Measurements from ENCODE around the gene TNFAIP8L1.
"Not testable (repeated sequence)": the region's sequence is repeated elsewhere in the genome, so short reads cannot be mapped to it uniquely, and the experiment has no call there.

The TNFAIP8L1 gene

DNA sequence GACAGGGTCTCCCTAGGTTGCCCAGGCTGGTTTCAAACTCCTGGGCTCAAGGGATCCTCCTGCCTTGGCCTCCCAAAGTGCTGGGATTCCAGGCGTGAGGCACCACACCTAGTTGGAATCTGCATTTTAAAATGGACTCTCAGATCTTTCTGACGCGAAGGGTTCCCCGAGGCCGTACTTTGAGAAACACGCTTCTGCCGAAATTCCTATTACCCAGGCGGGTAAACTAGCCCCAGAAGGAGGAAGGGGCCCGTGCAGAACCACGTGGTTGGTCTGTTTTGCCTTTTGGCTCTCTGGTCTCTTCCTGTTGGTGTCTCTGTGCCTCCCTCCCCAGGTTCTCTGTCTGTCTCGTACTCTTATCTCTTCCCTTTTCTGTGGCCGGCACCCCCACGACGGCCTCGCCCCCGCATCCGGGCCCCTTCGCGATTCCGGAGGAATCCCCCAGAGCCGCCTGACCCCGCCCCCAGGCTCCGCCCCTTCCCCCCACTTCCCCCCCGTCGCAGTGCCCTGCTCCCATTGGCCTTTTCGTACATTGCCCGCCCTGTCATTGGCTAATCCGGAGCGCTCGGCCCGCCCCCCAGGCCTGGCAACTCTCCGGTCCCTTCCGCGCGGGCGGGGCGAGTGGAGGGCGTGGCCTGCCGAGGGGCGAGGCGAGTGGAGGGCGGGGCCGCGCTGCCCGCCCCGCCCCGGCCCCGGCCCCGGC, at the start of gene TNFAIP8L1:
TNFAIP8L1 (plus strand) TSS at position 689 of the 703 bp plus-strand sequence. CDS start 12,354 bp downstream, outside the sequence.
- peak; percentile 90 to 93 for DNase-seq

DNA sequence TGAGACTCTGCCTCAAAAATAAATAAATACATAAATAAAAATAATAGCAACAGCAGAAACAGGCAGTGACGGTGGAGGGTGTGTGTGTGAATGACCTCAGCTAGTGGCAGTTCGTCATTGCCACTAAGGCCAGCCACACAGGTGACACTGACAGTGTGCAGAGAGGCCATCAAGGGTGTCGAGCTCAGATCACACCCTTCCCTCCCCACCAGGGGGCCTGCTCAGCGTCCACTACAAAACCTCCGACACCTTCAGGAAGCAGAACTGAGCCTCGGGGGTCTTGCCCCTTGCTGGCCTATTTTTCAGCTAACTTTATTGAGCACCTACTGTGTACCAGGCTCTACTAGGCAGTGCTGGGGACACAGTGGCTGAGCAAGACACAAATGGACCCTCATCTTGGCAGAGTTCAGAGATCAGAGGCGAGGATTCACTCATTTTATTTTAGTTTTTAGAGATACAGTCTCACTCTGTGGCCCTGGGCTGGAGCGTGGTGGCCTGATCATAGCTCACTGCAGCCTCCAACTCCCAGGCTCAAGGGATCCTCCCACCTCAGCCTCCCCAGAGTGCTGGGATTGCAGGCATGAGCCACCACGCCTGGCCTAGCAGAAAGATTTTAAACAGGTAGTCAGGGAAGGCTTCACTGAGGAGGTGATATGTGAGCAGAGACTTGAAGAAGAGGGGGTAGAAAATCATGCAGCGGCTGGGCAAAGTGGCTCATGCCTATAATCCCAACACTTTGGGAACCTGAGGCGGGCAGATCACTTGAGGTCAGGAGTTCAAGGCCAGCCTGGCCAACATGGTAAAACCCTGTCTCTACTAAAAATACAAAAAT, 49.5 kb upstream of the TNFAIP8L1 start:
- peak; percentile 37 to 61 for DNase-seq

GRCh38 chr19:4590559-4590958, 48.8 kb upstream of the TNFAIP8L1 start:
- no peak for DNase-seq

DNA sequence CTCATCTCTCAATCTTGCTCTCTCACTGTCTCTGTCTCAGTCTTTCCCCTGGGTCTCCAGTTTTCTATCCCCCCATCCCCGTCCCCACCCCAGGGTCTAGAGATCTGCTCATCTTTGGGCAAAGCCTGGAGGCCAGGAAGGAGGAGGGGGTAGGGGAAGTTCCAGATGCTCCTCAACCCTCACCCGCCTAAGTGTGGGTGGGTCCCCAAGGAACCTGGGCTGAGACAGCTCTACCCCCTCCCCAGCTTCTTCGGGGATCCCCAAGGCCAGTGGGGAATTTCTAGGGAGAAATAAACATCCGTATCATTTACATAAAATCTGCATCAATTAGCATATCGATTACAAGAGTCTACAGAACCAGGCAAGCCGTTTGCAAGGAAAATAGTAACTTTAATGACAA, 48.0 kb upstream of the TNFAIP8L1 start:
- no peak for DNase-seq

DNA sequence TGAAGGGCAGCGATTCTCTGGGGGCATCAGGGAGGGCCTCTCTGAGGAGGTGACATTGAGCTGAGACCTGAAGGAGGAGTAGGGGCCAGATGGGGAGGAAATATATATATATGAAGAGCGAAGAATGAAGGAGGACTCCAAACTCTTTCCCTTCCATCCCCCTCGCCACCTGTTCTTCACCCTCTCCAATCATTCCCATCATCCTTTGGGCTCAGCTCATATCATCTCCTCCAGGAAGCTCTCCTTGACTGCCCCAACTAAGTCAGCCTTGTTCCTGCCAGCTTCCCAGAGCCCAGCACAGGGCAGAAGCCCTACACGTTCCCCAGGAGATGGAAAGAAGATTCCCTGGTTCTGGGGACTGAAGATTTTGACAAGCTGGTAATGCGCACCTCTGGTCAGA, 46.9 kb upstream of the TNFAIP8L1 start:
- no peak for DNase-seq

- no peak for DNase-seq
Observed at GRCh38 chr19:4593409-4593851, 45.9 kb upstream of the TNFAIP8L1 start.

GRCh38 chr19:4594201-4594600, 45.1 kb upstream of the TNFAIP8L1 start:
- DNase-seq = no peak

GRCh38 chr19:4595158-4595557, 44.2 kb upstream of the TNFAIP8L1 start:
- DNase-seq = not testable (repeated sequence)

DNA sequence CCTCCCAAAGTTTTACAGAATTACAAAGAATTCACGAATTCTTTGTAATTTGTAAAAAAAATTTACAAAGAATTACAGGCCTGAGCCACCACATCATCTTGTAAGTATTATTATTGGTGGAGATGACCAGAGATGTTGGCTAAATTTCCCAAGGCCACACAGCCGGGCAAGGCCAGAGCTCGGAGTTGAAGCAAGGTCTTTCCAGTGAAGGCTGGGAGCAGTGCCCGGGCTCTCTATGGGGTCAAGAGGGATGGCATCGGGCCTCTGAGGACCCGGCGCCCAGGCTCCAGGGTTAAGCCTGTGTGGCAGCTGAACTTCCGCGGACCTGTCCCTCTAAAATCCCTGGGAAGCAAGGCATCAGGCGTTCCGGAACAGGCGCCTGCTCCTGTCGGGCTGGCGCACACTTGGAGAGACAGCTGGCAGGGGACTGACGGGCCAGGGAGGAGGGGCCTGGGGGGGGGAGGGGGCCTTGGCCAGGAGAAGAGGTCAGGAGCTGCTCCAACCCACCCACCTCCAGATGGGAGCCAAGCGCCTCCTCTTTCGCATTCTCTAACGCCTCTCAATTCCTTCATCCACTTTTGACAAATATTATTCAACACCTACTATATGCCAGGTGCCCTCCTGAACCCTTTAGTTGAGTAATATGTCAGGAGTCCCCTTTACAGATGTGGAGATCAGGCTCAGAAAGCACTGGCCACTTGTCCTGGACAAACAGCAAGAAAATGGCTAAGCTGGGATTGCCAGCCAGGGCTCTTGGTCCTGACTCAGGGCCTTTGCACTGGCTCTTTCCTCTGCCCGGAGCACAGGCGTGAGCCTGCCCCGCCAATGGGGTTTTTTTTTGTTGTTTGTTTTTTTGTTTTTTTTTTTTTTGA, 43.0 kb upstream of the TNFAIP8L1 start:
- DNase-seq = no peak

DNA sequence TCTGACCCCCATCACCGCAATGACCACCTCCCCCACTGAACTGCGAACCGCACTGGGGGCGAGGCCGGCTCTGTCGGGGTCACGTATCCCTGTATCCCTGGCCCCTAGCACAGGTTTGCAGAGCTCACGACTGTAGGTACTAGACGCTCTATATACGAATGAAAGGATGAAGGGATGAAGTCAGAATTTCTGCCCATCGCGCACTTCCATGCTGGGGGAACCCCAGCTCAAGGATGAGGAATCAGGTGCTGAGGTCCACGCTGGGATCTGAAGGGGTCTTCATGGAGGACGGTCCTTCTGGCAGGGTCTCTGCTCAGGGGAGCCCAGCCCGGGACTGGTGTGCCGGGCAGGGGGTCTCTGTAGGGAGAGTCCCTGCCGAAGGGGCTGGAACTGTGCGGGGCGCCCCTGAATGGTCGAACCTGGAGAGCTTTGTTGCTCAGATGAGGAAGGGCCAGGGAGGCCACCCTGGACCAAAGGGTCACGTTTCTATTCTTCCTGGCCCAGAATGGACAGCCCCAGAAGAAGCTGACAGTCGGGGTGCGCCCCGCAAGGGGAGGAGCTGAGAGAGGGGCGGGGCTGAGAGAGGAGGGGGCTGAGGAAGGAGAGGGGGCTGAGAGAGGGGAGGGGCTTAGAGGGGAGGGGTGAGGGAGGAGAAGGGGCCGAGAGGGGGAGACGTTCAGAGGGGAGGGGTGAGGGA, 41.9 kb upstream of the TNFAIP8L1 start:
- DNase-seq = no peak

DNA sequence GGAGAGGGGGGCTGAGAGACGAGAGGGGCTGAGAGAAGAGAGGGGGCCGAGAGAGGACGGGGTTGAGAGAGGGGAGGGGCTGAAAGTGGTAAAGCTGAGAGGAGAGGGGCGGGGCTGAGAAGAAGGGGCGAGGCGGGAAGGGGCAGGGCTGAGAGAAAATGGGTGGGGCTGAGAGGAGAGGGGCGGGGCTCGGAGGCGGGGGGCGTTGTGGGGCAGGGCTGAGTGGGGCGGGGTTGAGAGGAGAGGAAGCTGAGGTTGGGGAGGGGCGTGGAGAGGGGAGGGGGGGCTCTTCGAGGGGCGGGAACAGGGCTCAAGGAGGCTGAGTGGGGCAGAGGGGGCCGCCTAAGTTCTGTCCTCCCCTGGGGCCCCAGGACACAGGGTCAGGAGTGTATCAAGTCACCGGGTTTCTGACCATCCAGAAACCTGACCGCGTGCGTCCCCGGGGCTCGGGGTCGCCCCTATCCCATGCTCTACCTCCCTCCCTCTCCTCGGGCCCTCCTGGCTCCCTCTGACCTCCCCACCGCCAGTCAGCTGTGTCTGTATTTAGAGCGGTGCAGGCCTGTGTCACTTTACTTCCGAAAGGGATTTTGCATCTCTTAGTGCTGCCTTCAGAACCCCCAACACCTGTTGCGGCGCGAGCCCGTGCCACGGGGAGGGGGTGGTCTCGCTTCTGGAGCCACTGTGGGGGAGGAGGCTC, 41.2 kb upstream of the TNFAIP8L1 start:
- DNase-seq = no peak

DNA sequence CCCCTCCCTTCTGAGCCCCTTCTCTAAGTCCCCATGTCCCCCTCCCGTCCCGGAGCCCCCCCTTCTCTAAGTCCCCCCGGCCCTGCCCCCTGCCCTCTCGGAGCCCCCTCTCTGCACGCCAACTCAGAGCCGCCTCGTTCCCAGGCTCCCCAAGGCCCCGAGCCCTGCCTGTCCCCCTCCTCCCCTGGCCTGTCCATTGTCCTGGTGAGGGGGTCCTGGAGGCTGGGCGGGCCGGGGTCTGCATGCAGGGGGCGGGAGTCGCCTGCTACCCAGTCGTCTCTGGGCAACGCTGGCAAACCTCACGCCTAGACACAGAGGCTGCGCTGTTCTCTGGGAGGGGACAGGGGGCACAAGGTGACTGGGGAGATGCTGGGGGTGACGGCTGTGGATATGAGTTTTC, 40.6 kb upstream of the TNFAIP8L1 start:
- no peak for DNase-seq

DNA sequence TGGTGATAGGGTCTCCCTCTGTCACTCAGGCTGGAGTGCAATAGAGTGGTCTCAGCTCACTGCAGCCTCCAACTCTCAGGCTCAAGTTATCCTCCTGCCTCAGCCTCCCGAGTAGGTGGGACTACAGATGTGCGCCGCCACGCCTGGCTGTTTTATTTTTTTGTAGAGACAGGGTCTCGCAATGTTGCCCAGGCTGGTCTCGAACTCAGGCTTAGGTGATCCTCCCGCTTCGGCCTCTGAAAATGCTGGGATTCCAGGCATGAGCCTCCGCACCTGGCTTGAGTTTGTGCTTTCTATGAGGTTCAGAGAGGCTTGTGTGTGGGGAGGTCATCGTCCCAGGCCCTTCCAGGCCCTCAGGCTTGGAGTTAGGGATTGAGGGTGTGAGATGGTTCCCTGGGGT, 39.2 kb upstream of the TNFAIP8L1 start:
- DNase-seq = no peak

GRCh38 chr19:4600893-4601292, 38.4 kb upstream of the TNFAIP8L1 start:
- DNase-seq = no peak

DNA sequence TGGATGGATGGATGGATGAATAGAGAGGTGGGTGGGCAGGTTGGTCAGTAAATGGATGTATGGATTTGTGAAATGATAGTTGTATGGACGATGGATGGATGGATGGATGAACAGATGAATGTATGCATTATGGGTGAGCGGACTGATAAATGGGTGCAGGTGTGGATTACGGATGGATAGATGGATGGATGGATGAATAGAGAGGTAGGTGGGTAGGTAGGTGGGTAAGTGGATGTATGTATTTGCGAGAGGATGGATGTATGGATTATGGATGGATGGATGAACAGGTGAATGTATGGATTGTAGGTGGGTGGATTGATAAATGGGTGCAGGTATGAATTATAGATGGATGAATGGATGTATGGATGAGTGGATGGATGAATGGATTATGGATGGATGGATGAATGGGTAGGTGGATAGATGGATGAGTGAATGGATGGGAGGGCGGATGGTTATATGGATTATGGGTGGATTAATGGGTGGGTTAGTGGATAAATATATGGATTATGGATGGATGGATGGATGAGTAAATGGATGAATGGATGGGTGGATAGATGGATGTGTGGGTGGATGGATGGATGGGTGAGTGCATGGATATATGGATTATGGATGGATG, 37.0 kb upstream of the TNFAIP8L1 start:
- DNase-seq = no peak

DNA sequence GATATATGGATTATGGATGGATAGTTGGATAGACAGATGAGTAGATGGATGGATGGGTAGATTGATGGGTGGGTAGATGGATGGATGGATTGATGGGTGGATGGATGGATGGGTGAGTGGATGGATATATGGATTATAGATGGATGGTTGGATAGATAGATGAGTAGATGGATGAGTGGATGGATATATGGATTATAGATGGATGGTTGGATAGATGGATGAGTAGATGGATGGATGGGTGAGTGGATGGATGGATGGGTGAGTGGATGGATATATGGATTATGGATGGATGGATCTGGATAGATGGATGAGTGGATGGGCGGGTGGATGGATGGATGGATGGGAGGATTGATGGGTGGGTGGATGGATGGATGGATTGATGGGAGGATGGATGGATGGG, 36.4 kb upstream of the TNFAIP8L1 start:
- no peak for DNase-seq

- DNase-seq = no peak
Observed at GRCh38 chr19:4604912-4605311, 34.4 kb upstream of the TNFAIP8L1 start.

GRCh38 chr19:4606181-4606580, 33.1 kb upstream of the TNFAIP8L1 start:
- DNase-seq = no peak

DNA sequence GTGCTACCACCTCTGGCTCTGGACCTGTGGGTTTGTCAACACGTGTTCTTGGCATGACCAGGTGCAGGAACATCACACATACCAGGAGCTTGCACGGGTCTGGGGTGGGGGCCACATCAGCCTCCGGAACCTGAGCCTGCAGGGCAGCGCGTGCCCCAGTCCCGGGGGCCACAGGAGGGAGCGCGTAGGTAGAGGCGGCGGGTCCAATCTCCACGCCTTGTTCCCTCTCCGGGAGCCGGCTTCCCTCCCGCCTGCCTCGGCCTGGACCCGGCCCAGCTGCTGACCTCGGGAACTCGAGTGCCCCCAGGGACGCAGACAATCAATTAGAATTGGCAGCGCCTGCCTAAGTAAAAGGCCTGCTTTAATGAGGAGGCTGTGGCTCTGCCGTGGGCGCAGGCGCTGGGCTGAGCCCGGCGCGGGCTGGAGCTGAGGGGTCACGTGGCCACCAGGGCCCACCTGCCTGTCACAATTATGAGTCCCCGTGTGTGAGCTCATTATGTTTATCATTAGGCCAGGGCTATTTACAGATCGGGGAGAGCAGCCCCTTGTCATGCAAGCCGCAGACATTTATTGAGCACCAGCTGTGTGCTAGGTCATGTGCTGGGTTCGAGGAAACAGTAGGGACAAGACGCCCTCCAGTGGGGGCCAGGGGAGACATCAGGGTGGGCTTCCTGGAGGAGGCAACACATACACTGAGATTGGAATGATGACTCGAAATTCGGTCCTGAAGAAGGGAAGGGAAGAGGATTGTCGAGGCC, 32.2 kb upstream of the TNFAIP8L1 start:
- DNase-seq = peak; percentile 60 to 79

DNA sequence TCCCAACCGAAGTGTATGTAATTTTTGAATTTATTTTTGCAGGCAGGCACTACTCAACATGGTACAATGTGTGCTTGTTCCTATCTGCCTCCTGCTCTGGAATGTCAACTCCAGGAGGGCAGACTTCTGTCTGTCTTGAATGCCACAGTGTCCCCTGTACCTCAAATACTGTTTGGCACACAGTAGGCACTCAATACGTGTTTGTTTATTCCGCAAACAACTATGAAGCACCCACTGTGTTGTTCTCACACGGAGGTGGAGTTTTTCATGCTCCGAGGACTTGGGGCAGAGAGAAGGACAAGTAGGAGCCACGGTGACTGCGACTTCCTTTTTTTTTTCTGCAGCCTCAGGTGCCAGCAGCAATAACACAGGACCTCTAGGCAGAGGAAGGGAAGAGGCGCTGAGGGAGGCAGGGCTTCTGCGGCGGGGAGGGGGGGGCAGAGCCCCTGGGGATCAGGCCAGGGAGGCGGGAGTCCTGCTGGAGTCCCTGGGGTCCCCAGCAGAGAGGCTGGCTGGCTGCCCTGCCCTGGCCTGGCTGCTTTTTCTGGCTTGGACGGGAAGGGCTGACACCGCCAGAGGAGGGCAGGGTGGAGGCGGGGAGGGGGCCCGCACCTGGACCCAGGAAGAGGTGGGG, 29.3 kb upstream of the TNFAIP8L1 start:
- no peak for DNase-seq

All from SHP77 (cell line).